IPS-NIHi7 (cell line): ENCODE measurements around the gene CACNA1B.
"Not testable (repeated sequence)": the region's sequence is repeated elsewhere in the genome, so short reads cannot be mapped to it uniquely, and the experiment has no call there.

Experiments used
- DNase-seq: peaks from one replicate; pipeline ENCODE4 v3.0.0; 2012; ENCODE audit warnings: mixed read lengths; ENCODE audit errors: extremely low spot score

Gene CACNA1B

GRCh38 chr9:138014563-138014945, 137.0 kb downstream of the CACNA1B start:
- no peak for DNase-seq

GRCh38 chr9:138015021-138015829, 137.6 kb downstream of the CACNA1B start:
- DNase-seq: peak; percentile 1

GRCh38 chr9:138016406-138017187, 139.0 kb downstream of the CACNA1B start:
- DNase-seq: no peak

- DNase-seq: no peak
Observed at GRCh38 chr9:138017200-138017599, 139.6 kb downstream of the CACNA1B start.

GRCh38 chr9:138019514-138019913, 141.9 kb downstream of the CACNA1B start:
- not testable (repeated sequence) for DNase-seq

GRCh38 chr9:138020120-138020794, 142.7 kb downstream of the CACNA1B start:
- DNase-seq: no peak

GRCh38 chr9:138020795-138021182, 143.2 kb downstream of the CACNA1B start:
- no peak for DNase-seq

GRCh38 chr9:138021251-138022056, 143.9 kb downstream of the CACNA1B start:
- DNase-seq: no peak

- peak; percentile 88 for DNase-seq
Observed at GRCh38 chr9:138022121-138022741, 144.6 kb downstream of the CACNA1B start.

- peak; percentile 22 for DNase-seq
Observed at GRCh38 chr9:138022756-138023393, 145.3 kb downstream of the CACNA1B start.

GRCh38 chr9:138023394-138024124, 146.0 kb downstream of the CACNA1B start:
- peak; percentile 55 for DNase-seq

- peak; percentile 4 for DNase-seq
Observed at GRCh38 chr9:138024131-138024530, 146.5 kb downstream of the CACNA1B start.

GRCh38 chr9:138024831-138025291, 147.3 kb downstream of the CACNA1B start:
- no peak for DNase-seq

GRCh38 chr9:138025417-138025816, 147.8 kb downstream of the CACNA1B start:
- no peak for DNase-seq

- no peak for DNase-seq
Observed at GRCh38 chr9:138025908-138026307, 148.3 kb downstream of the CACNA1B start.

- DNase-seq: no peak
Observed at GRCh38 chr9:138028596-138028995, 151.0 kb downstream of the CACNA1B start.

- no peak for DNase-seq
Observed at GRCh38 chr9:138031186-138031585, 153.6 kb downstream of the CACNA1B start.

- no peak for DNase-seq
Observed at GRCh38 chr9:138033950-138034349, 156.4 kb downstream of the CACNA1B start.

GRCh38 chr9:138037140-138037539, 159.6 kb downstream of the CACNA1B start:
- no peak for DNase-seq

GRCh38 chr9:138038244-138038671, 160.7 kb downstream of the CACNA1B start:
- DNase-seq: no peak
